ENCODE measurements around the gene ZNF578. TPM values are rescaled to one million over a fixed set of nuclear protein-coding genes. Genes with fewer than 3 reads are reported as not detected.
A peak's percentile ranks its signal among the peaks of the same experiment; 100 is the strongest.

The ZNF578 gene
- total RNA-seq, 1 donor from 2014 or later: 4.1 TPM

DNA sequence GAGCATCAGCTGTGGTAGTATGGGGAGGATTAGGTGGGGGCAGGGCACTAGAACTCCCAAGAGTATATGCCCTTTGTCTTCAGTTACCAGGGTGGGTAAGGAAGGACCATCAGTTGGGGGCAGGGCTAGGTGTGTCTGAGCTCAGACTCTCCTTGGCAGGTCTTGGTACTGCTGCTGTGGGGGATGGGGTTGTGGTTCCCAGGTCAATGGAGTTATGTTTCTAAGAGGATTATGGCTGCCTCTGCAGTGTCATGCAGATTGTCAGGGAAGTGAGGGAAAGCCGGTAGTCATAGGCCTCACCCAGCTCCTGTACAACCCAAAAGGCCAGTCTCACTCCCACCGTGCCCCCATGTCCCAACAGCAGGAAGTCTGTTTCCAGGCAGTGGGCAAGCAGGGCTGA is 8.8 kb upstream of the ZNF578 start:
- TF ChIP-seq, protein P1, sequence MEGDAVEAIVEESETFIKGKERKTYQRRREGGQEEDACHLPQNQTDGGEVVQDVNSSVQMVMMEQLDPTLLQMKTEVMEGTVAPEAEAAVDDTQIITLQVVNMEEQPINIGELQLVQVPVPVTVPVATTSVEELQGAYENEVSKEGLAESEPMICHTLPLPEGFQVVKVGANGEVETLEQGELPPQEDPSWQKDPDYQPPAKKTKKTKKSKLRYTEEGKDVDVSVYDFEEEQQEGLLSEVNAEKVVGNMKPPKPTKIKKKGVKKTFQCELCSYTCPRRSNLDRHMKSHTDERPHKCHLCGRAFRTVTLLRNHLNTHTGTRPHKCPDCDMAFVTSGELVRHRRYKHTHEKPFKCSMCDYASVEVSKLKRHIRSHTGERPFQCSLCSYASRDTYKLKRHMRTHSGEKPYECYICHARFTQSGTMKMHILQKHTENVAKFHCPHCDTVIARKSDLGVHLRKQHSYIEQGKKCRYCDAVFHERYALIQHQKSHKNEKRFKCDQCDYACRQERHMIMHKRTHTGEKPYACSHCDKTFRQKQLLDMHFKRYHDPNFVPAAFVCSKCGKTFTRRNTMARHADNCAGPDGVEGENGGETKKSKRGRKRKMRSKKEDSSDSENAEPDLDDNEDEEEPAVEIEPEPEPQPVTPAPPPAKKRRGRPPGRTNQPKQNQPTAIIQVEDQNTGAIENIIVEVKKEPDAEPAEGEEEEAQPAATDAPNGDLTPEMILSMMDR (IDR thresholded peaks at IDR 0.05; ENCODE audit: partially characterized antibody, unreplicated experiment): no peak
- no peak overlapping the region for H3K27ac Mint-ChIP-seq (ENCODE audit: unreplicated experiment)
- H3K36me3 Mint-ChIP-seq (ENCODE audit: unreplicated experiment): peaks cover 15% of the 10 kb centered on the region
- H3K4me1 Mint-ChIP-seq (ENCODE audit: low read depth, unreplicated experiment): no peaks in the 10 kb centered on the region
- H3K9me3 Mint-ChIP-seq (ENCODE audit: unreplicated experiment): peaks cover 17% of the 10 kb centered on the region
- H3K27me3 Mint-ChIP-seq (ENCODE audit: unreplicated experiment): no peaks in the 10 kb centered on the region
- no peak for DNase-seq
- no peak overlapping the region for H3K4me3 Mint-ChIP-seq (ENCODE audit: unreplicated experiment)

DNA sequence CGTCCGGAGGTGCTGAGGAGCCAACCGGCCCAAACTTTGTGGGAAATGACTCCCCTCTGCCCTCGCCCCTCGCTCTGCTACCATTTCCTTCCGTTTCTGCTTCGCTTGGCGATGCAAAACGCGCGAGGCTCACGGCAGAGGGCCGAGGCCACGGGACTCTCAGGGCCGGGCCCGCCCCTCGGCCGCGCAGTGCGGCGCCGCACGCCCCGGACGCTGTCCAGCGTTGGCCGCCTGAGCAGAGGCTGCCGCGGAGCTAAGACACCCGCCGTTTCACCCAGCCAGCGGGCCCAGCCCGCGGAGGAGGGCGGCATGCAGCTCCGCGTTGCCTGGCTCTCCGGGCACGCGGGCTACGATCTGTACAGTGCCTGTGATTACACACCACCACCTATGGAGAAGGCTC is 2.1 kb upstream of the ZNF578 start:
- no peak overlapping the region for H3K27ac Mint-ChIP-seq (ENCODE audit: unreplicated experiment)
- no peak for DNase-seq
- TF ChIP-seq, protein P1 (IDR thresholded peaks at IDR 0.05; ENCODE audit: partially characterized antibody, unreplicated experiment): no peak
- peaks cover 11% of the 10 kb centered on the region for H3K27me3 Mint-ChIP-seq (ENCODE audit: unreplicated experiment)
- no peak overlapping the region for H3K4me3 Mint-ChIP-seq (ENCODE audit: unreplicated experiment)
- H3K36me3 Mint-ChIP-seq (ENCODE audit: unreplicated experiment): peaks cover 39% of the 10 kb centered on the region
- no peaks in the 10 kb centered on the region for H3K4me1 Mint-ChIP-seq (ENCODE audit: low read depth, unreplicated experiment)
- H3K9me3 Mint-ChIP-seq (ENCODE audit: unreplicated experiment): peaks cover 14% of the 10 kb centered on the region

DNA sequence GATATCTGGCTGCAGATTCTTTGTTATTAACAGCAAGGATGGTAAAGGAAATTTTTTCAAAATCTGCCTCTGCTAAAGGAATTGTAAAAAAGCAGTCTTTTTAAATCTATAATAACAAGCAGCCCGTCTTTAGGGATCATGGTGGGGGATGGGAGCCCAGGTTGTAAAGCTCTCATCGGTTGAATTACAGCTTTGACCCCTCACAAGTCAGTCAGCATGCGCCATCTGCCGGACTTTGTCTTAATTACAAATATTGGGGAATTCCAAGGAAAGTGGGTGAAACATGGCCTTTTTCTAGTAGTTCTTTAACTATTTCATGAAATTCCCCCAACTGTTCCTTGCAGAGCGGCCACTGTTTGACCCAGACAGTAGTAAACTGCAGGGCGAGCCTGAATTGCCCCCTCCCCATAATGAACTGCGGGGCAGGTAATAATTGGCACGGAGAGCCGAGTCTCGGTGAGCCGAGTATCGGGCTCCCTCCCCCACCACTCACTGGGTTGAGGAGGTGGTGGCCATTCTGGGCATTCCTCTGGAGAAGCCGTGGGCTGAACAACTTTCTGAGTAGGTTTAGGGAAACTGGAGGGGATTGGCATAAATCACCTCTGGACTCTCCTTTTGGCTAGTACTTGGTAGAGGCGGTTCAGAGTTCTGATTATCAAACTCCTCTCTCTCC is 11.6 kb downstream of the ZNF578 start:
- no peak overlapping the region for H3K27ac Mint-ChIP-seq (ENCODE audit: unreplicated experiment)
- H3K27me3 Mint-ChIP-seq (ENCODE audit: unreplicated experiment): no peaks in the 10 kb centered on the region
- no peak overlapping the region for H3K4me3 Mint-ChIP-seq (ENCODE audit: unreplicated experiment)
- peaks cover 29% of the 10 kb centered on the region for H3K36me3 Mint-ChIP-seq (ENCODE audit: unreplicated experiment)
- no peaks in the 10 kb centered on the region for H3K4me1 Mint-ChIP-seq (ENCODE audit: low read depth, unreplicated experiment)
- no peak for DNase-seq
- H3K9me3 Mint-ChIP-seq (ENCODE audit: unreplicated experiment): peaks cover 6% of the 10 kb centered on the region
- TF ChIP-seq, protein P1 (IDR thresholded peaks at IDR 0.05; ENCODE audit: partially characterized antibody, unreplicated experiment): peak; percentile 20

GRCh38 chr19:52473655-52474350 is 20.4 kb downstream of the ZNF578 start:
- Mint-ChIP-seq H3K9me3 (ENCODE audit: unreplicated experiment) (peaks cover 35% of the 10 kb centered on the region), H3K27ac (ENCODE audit: unreplicated experiment) (no peak overlapping the region), H3K36me3 (ENCODE audit: unreplicated experiment) (peaks cover 47% of the 10 kb centered on the region), H3K4me1 (ENCODE audit: low read depth, unreplicated experiment) (no peaks in the 10 kb centered on the region), H3K4me3 (ENCODE audit: unreplicated experiment) (no peak overlapping the region), H3K27me3 (ENCODE audit: unreplicated experiment) (peaks cover 4% of the 10 kb centered on the region)
- TF ChIP-seq, protein P1 (IDR thresholded peaks at IDR 0.05; ENCODE audit: partially characterized antibody, unreplicated experiment): no peak
- DNase-seq: no peak
